Fibroblast of skin of abdomen (primary cell): ENCODE results near the gene TRAF3IP3.
A peak's percentile ranks its signal among the peaks of the same experiment; 100 is the strongest.

Experiments used
- DNase-seq: peaks from one replicate; pipeline ENCODE4 v3.0.0-alpha.2; 2013

The TRAF3IP3 gene

DNA sequence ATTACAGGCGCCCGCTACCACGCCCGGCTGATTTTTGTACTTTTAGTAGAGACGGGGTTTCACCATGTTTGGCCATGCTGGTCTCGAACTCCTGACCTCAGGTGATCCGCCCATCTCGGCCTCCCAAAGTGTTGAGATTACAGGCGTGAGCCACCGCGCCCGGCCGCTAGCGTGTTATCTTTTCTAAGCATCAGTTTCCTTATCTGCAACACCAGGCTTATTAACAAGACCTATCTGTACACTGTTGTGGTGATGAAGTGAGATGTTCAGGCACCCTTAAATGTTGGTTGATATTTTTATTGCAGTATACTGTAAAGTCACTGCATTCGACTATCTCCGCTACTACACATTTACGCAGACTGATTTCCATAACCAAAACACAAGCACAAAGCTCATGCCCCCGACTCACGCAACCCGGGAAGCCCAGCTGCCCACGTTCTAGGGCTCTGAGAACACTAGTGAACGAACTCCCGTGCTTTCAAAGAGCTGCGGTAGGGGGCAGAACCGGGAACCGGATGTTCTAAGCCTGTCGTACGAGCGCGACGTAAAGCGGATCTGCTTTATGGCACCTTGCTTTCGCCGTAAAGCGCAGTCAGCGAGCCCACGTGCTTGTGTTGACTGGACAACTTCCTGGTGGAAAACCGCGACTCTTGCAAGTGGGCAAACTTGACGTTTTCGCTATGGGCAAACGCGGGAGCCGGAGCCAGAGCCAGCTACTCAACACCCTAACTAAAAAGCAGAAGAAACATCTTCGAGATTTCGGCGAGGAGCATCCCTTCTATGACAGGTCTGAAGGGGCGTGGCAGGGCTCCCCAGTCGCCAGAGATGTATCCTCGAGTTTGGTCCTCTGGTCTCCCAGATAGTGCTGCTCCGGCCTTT lies 71.8 kb downstream of the TRAF3IP3 start, which contains the start of gene UTP25:
Gene UTP25 (plus strand): TSS at position 589 of the 879 bp plus-strand sequence. CDS start 92 bp downstream, at position 681.
- DNase-seq, result peak; percentile 96

DNA sequence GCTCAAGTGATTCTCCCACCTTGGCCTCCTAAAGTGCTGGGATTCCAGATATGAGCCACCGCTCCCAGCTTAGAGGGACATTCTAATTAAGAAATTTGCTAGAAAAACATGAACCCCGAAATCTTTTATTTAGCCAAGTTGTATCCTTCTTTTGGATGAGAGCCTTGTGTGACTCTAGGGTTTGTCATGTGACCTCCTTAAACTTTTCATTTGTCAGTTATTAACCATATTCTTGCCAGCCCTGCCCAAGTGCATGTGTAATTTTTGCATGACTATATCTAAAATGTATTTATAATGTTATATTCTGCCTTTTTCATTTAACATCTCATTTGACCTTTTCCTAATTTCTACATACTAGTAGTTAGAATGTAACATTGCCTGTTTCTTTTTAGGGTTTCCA lies 73.9 kb downstream of the TRAF3IP3 start:
- no peak for DNase-seq

DNA sequence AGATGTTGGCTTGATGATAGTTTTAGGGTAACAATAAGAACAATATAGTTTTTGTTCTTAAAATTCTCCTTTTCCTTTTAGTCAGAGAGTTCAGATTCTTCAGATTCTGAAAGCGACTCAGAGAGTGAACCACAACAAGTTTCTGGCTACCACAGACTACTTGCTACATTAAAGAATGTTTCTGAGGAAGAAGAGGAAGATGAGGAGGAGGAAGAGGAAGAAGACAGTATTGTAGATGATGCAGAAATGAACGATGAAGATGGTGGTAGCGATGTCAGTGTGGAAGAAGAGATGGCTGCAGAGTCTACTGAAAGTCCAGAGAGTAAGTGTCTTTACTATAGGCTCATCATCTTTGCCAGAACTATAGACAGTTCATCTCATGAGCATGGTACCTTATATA lies 74.9 kb downstream of the TRAF3IP3 start:
- DNase-seq, result no peak

DNA sequence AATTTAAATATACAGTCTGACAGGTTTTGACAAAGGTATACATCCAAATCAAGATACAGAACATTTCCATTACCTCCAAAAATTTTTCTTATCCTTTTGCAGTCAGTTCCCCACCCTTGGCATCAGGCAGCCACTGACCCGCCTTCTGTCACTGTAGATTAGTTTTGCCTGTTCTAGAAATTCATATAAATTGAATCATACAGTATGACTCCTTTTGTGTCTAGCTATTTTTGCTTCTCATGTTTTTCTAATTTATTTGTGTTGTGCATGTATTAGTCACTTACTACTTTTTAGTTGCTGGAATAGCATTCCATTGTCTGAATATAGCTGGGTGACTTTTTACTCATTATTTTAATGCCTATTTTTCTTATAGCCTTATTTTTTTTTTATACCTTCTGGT lies 75.8 kb downstream of the TRAF3IP3 start:
- peak; percentile 76 for DNase-seq
